Subcutaneous abdominal adipose tissue (tissue), 5 donors: Measurements from ENCODE around the gene ITIH4.
A peak's percentile ranks its signal among the peaks of the same experiment; 100 is the strongest.

Experiments
- H3K27ac ChIP-seq: one replicate; pipeline ENCODE4 v1.7.0; 2013; ENCODE audit warnings: low read depth, mild to moderate bottlenecking, inconsistent platforms, low read length, moderate library complexity
- H3K27me3 ChIP-seq, 5 donors: one replicate each; pipeline ENCODE4 v1.7.0; 2013; ENCODE audit warnings: low read length in 5 of 5, inconsistent platforms in 1 of 5; ENCODE audit not compliant: control insufficient read depth in 5 of 5, insufficient read depth in 4 of 5
- H3K36me3 ChIP-seq, 5 donors: one replicate each; pipeline ENCODE4 v1.7.0; 2013; ENCODE audit warnings: low read length in 5 of 5; ENCODE audit not compliant: control insufficient read depth in 5 of 5, insufficient read depth in 5 of 5
- H3K4me1 ChIP-seq, 5 donors: one replicate each; pipeline ENCODE4 v1.7.0; 2013; ENCODE audit warnings: low read length in 5 of 5, mild to moderate bottlenecking in 3 of 5, moderate library complexity in 1 of 5; ENCODE audit not compliant: control insufficient read depth in 5 of 5, insufficient read depth in 5 of 5
- H3K4me3 ChIP-seq, 5 donors: one replicate each; pipeline ENCODE4 v1.7.0; 2013; ENCODE audit warnings: low read length in 5 of 5, low read depth in 1 of 5
- H3K9ac ChIP-seq, 5 donors: one replicate each; pipeline ENCODE4 v1.7.0; 2013; ENCODE audit warnings: low read length in 5 of 5, mild to moderate bottlenecking in 4 of 5, moderate library complexity in 3 of 5
- H3K9me3 ChIP-seq, 5 donors: one replicate each; pipeline ENCODE4 v1.7.0; 2013; ENCODE audit warnings: low read length in 5 of 5; ENCODE audit not compliant: control insufficient read depth in 5 of 5
- donor health status: healthy.
- donor health status: healthy.
- donor health status: healthy.
- donor health status: healthy.
- donor health status: healthy.

The ITIH4 gene

GRCh38 chr3:52774901-52775864 is 55.3 kb downstream of the ITIH4 start:
- H3K27me3 ChIP-seq = no peaks in the 10 kb centered on the region
- H3K4me3 ChIP-seq = no peak overlapping the region
- H3K4me1 ChIP-seq = peaks cover 0 to 23% (median 11%) of the 10 kb centered on the region in 5 donors
- H3K9me3 ChIP-seq = no peaks in the 10 kb centered on the region
- H3K36me3 ChIP-seq = no peaks in the 10 kb centered on the region
- H3K27ac ChIP-seq = no peak overlapping the region
- no peak overlapping the region for H3K9ac ChIP-seq

GRCh38 chr3:52774066-52774713 is 56.3 kb downstream of the ITIH4 start:
- Histone ChIP-seq H3K9ac (no peak overlapping the region), H3K27ac (no peak overlapping the region), H3K4me1 (peaks cover 4 to 28% (median 21%) of the 10 kb centered on the region in 5 donors)

GRCh38 chr3:52773361-52774065 is 57.0 kb downstream of the ITIH4 start:
- Histone ChIP-seq H3K27ac (no peak overlapping the region), H3K27me3 (no peaks in the 10 kb centered on the region), H3K9ac (no peak overlapping the region), H3K36me3 (no peaks in the 10 kb centered on the region), H3K4me1 (peaks cover 4 to 27% (median 22%) of the 10 kb centered on the region in 5 donors), H3K9me3 (no peaks in the 10 kb centered on the region), H3K4me3 (no peak overlapping the region)

More at GRCh38 chr3:52774066-52774713, 56.3 kb downstream of the ITIH4 start:
- H3K4me3 ChIP-seq = no peak overlapping the region
- H3K27me3 ChIP-seq = no peaks in the 10 kb centered on the region
- no peaks in the 10 kb centered on the region for H3K9me3 ChIP-seq
- H3K36me3 ChIP-seq = no peaks in the 10 kb centered on the region

GRCh38 chr3:52771702-52772101 is 58.8 kb downstream of the ITIH4 start:
- Histone ChIP-seq H3K36me3 (peaks cover 3 to 6% (median 6%) of the 10 kb centered on the region in 5 donors), H3K9ac (peak overlapping the region in 3 of 5 donors; percentile 72 to 92 (median 91)), H3K4me1 (peaks cover 4 to 21% (median 19%) of the 10 kb centered on the region in 5 donors), H3K4me3 (peak overlapping the region; percentile 82 to 99 (median 89)), H3K27ac (no peak overlapping the region), H3K27me3 (no peaks in the 10 kb centered on the region), H3K9me3 (no peaks in the 10 kb centered on the region)

GRCh38 chr3:52771334-52771681 is 59.2 kb downstream of the ITIH4 start:
- Histone ChIP-seq H3K9ac (peak overlapping the region; percentile 72 to 93 (median 92)), H3K27ac (peak overlapping the region; percentile 72), H3K27me3 (no peaks in the 10 kb centered on the region), H3K4me3 (peak overlapping the region; percentile 82 to 99 (median 89)), H3K4me1 (peaks cover 4 to 21% (median 19%) of the 10 kb centered on the region in 5 donors), H3K9me3 (no peaks in the 10 kb centered on the region), H3K36me3 (peaks cover 4 to 7% (median 6%) of the 10 kb centered on the region in 5 donors)

GRCh38 chr3:52770496-52771333 is 59.8 kb downstream of the ITIH4 start, which contains the start of gene NEK4:
NEK4 (minus strand) TSS chr3:52770940; CDS start chr3:52770746, 194 bp downstream.
- Histone ChIP-seq H3K27me3 (no peaks in the 10 kb centered on the region), H3K4me1 (peaks cover 4 to 21% (median 19%) of the 10 kb centered on the region in 5 donors), H3K36me3 (peaks cover 10 to 13% (median 11%) of the 10 kb centered on the region in 5 donors), H3K9ac (peak within 1 kb of the TSS; percentile 72 to 93 (median 92)), H3K4me3 (peak within 1 kb of the TSS; percentile 82 to 99 (median 89)), H3K9me3 (no peaks in the 10 kb centered on the region), H3K27ac (peak within 1 kb of the TSS; percentile 72)

- Histone ChIP-seq H3K36me3 (peaks cover 10 to 18% (median 16%) of the 10 kb centered on the region in 5 donors), H3K4me3 (peak overlapping the region; percentile 66 to 99 (median 84)), H3K27ac (no peak overlapping the region), H3K4me1 (peaks cover 4 to 19% (median 18%) of the 10 kb centered on the region in 5 donors), H3K9ac (peak overlapping the region; percentile 63 to 93 (median 91)), H3K27me3 (no peaks in the 10 kb centered on the region), H3K9me3 (no peaks in the 10 kb centered on the region)
These were observed 60.6 kb downstream of the ITIH4 start for GRCh38 chr3:52769786-52770455.

- peaks cover 38 to 67% (median 45%) of the 10 kb centered on the region in 5 donors for H3K36me3 ChIP-seq
- H3K9ac ChIP-seq = no peak overlapping the region
- no peaks in the 10 kb centered on the region for H3K9me3 ChIP-seq
- H3K27me3 ChIP-seq = no peaks in the 10 kb centered on the region
- H3K4me1 ChIP-seq = no peaks in the 10 kb centered on the region
- no peak overlapping the region for H3K27ac ChIP-seq
- H3K4me3 ChIP-seq = no peak overlapping the region
These were observed 67.0 kb downstream of the ITIH4 start for GRCh38 chr3:52763466-52763865.
